Progenitor cell of endocrine pancreas (in vitro differentiated cells): Measurements from ENCODE around the gene DBNDD1. TPM values are rescaled to one million over a fixed set of nuclear protein-coding genes. Genes with fewer than 3 reads are reported as not detected.

Source experiments
- DNase-seq: peaks from one replicate; pipeline ENCODE4 v3.0.0; 2021; ENCODE audit warnings: low spot score; ENCODE audit not compliant: unreplicated experiment
- H3K27ac Mint-ChIP-seq: 2 replicates; pipeline ENCODE4 v1.8.0; 2021; ENCODE audit warnings: mild to moderate bottlenecking, moderate library complexity, mixed read lengths
- H3K27me3 Mint-ChIP-seq: 2 replicates; pipeline ENCODE4 v1.8.0; 2021; ENCODE audit warnings: mixed read lengths
- H3K36me3 Mint-ChIP-seq: 2 replicates; pipeline ENCODE4 v1.8.0; 2022; ENCODE audit warnings: mixed read lengths; ENCODE audit not compliant: insufficient read depth
- H3K4me1 Mint-ChIP-seq: 2 replicates; pipeline ENCODE4 v1.8.0; 2021; ENCODE audit warnings: low read depth, mixed read lengths
- H3K4me3 Mint-ChIP-seq: 2 replicates; pipeline ENCODE4 v1.8.0; 2021; ENCODE audit warnings: low read depth, mild to moderate bottlenecking, moderate library complexity, mixed read lengths
- H3K9me3 Mint-ChIP-seq: 2 replicates; pipeline ENCODE4 v1.8.0; 2021; ENCODE audit warnings: low read depth, mixed read lengths
- total RNA-seq: library from RNA; stranded (reverse); gene quantifications from 2 replicates; pipeline ENCODE4 v1.2.1, GENCODE V29; 2021
- TF ChIP-seq, protein P1 (sequence below): fragments of 200-600 bp; sonication (generic); IDR thresholded peaks from one replicate; pipeline ENCODE4 v1.5.0; 2021; ENCODE audit warnings: antibody characterized with exemption, mild to moderate bottlenecking; ENCODE audit not compliant: unreplicated experiment

Gene DBNDD1
- total RNA-seq, 1 donor from 2014 or later = 57.4 TPM

DNA sequence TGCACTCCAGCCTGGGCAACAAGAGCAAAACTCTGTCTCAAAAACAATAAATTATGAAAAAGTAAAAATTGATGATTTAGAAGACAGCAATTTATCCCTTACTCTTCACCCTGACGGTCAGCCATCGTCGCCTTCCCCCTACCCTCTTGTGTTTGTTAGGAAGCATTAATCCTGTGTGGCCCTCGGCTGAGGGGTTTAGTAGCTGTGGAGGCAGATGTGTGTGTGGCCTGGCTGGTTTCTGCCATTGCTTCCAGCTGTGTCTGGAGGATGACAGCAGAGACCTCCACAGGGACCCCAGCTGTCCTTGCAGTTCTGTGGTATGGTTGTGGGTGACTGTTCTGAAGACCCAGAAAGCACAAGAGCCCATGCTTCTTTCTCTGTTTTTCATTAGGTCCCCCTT lies 25.9 kb downstream of the DBNDD1 start:
- TF ChIP-seq, protein P1, sequence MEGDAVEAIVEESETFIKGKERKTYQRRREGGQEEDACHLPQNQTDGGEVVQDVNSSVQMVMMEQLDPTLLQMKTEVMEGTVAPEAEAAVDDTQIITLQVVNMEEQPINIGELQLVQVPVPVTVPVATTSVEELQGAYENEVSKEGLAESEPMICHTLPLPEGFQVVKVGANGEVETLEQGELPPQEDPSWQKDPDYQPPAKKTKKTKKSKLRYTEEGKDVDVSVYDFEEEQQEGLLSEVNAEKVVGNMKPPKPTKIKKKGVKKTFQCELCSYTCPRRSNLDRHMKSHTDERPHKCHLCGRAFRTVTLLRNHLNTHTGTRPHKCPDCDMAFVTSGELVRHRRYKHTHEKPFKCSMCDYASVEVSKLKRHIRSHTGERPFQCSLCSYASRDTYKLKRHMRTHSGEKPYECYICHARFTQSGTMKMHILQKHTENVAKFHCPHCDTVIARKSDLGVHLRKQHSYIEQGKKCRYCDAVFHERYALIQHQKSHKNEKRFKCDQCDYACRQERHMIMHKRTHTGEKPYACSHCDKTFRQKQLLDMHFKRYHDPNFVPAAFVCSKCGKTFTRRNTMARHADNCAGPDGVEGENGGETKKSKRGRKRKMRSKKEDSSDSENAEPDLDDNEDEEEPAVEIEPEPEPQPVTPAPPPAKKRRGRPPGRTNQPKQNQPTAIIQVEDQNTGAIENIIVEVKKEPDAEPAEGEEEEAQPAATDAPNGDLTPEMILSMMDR = no peak
- peaks cover 35% of the 10 kb centered on the region for H3K36me3 Mint-ChIP-seq
- H3K9me3 Mint-ChIP-seq = peaks cover 3% of the 10 kb centered on the region
- no peaks in the 10 kb centered on the region for H3K27me3 Mint-ChIP-seq
- no peak overlapping the region for H3K27ac Mint-ChIP-seq
- no peak overlapping the region for H3K4me3 Mint-ChIP-seq
- DNase-seq = no peak
- no peaks in the 10 kb centered on the region for H3K4me1 Mint-ChIP-seq

DNA sequence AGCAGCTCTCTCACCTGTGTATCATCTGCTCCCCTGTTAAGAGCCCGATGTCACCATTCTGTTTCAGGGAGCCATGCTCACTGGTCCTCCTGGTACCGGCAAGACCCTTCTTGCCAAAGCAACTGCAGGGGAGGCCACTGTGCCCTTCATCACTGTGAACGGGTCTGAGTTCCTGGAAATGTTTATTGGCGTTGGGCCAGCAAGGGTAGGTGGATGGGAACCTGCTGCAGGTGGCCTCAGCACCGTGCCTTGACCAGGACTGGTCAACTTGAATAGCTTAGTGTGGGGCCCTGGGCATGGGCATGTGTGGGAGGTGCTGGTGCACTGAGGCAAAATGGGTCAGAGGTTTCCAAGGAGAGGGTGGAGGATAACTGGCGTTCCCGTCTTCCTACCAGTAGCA lies 28.5 kb downstream of the DBNDD1 start:
- TF ChIP-seq, protein P1 = no peak
- no peaks in the 10 kb centered on the region for H3K4me1 Mint-ChIP-seq
- H3K9me3 Mint-ChIP-seq = peaks cover 3% of the 10 kb centered on the region
- peak overlapping the region; percentile 41 for H3K27ac Mint-ChIP-seq
- DNase-seq = no peak
- H3K36me3 Mint-ChIP-seq = peaks cover 34% of the 10 kb centered on the region
- no peaks in the 10 kb centered on the region for H3K27me3 Mint-ChIP-seq
- H3K4me3 Mint-ChIP-seq = no peak overlapping the region

DNA sequence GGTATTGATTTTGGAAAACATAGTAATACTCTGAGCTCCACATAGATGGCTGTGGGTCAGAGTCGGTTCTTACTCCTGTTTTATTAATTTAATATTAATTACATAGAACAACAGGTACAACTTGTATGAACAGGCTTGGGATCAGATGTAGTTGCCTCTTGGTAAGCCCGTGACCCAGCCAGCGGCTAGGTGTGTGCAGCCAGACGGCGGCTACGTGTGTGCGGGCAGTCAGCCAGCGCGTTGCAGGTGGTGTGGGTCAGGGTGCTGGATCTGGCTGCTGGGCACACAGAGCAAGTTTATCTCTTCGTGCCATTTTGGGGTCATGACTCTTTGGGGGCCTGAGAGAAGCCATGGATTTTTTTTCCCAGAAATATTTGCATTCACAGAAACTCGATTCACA lies 30.3 kb downstream of the DBNDD1 start:
- H3K27me3 Mint-ChIP-seq = no peaks in the 10 kb centered on the region
- DNase-seq = no peak
- TF ChIP-seq, protein P1 = no peak
- peaks cover 24% of the 10 kb centered on the region for H3K36me3 Mint-ChIP-seq
- H3K9me3 Mint-ChIP-seq = no peaks in the 10 kb centered on the region
- H3K4me1 Mint-ChIP-seq = no peaks in the 10 kb centered on the region
- H3K27ac Mint-ChIP-seq = no peak overlapping the region
- no peak overlapping the region for H3K4me3 Mint-ChIP-seq

DNA sequence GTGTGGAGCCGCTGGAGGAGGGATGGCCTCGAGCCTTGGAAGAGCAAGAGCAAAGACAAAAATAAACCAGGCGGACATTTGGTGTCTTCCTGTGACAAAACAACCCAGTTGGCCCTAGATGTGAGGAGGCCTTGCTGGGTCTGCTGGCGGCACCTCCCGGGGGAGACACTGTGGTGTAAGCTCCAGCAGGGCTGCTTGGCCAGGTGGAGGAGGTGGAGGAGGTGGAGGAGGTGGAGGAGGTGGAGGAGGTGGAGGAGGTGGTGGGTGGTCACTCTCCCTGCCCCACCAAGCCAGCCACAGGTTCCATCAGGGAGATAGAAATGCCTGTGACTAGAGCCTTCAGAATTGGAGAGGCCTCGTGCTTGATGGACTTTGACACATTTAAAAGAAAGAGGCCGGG lies 32.1 kb downstream of the DBNDD1 start:
- no peak overlapping the region for H3K4me3 Mint-ChIP-seq
- no peaks in the 10 kb centered on the region for H3K9me3 Mint-ChIP-seq
- H3K36me3 Mint-ChIP-seq = peaks cover 19% of the 10 kb centered on the region
- no peak overlapping the region for H3K27ac Mint-ChIP-seq
- no peaks in the 10 kb centered on the region for H3K27me3 Mint-ChIP-seq
- H3K4me1 Mint-ChIP-seq = no peaks in the 10 kb centered on the region
- no peak for DNase-seq
- TF ChIP-seq, protein P1 = no peak

DNA sequence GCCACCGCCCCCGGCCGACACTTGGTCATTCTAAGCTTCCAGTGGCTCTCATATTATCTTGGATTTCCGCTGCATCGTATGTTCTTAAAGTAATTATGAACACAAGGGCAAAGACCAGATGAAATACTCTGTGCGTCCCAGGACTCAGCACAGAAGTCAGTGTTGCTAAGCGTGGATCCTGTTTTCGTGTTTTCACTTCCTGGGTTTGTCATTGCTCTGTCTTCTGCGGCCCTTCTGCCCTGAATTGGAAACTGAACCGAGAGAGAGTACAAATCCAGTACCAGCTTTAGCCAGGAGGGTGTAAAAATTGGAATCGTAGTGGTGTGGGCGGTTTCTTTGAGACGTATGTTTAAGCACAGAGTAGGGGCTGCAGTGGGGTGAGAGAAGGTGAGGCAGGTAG lies 32.7 kb downstream of the DBNDD1 start:
- no peaks in the 10 kb centered on the region for H3K27me3 Mint-ChIP-seq
- no peak overlapping the region for H3K27ac Mint-ChIP-seq
- peaks cover 19% of the 10 kb centered on the region for H3K36me3 Mint-ChIP-seq
- no peaks in the 10 kb centered on the region for H3K4me1 Mint-ChIP-seq
- TF ChIP-seq, protein P1 = no peak
- DNase-seq = no peak
- no peak overlapping the region for H3K4me3 Mint-ChIP-seq
- H3K9me3 Mint-ChIP-seq = no peaks in the 10 kb centered on the region

DNA sequence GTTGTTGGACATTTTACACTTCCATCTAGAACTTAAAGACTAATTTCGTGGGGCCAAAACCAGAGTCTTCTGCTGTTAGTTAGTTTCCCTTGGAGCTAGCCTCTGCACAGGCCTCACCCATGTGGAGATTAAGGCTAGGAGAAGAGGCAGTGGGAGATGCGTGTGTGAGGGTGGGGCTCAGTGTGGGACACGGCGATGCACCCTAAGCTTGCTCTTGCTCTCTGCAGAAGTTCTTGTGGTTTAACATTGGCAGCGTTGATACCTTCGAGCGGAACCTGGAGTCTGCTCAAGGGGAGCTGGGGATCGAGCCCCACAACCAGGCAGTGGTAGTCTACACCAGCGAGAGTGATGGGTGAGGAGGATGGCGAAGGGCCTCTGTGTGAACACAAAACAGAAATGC lies 34.0 kb downstream of the DBNDD1 start:
- TF ChIP-seq, protein P1 = no peak
- H3K4me3 Mint-ChIP-seq = no peak overlapping the region
- H3K27ac Mint-ChIP-seq = no peak overlapping the region
- DNase-seq = no peak
- no peaks in the 10 kb centered on the region for H3K4me1 Mint-ChIP-seq
- H3K36me3 Mint-ChIP-seq = peaks cover 20% of the 10 kb centered on the region
- no peaks in the 10 kb centered on the region for H3K27me3 Mint-ChIP-seq
- no peaks in the 10 kb centered on the region for H3K9me3 Mint-ChIP-seq
